Cardiac atrium fibroblast (primary cell): ENCODE measurements around the gene TRAF2. TPM values are rescaled to one million over a fixed set of nuclear protein-coding genes. Genes with fewer than 3 reads are reported as not detected.

ENCODE experiments used
- total RNA-seq: library from RNA; depleted of rRNA; stranded (reverse); fragments of >200 nt; gene quantifications from 2 replicates; pipeline ENCODE4 v1.2.3, GENCODE V29; 2015

Gene TRAF2
- 3.4 and 6.6 TPM in 2 replicates for total RNA-seq

GRCh38 chr9:136885950-136886578, at the start of gene TRAF2:
Gene TRAF2 (plus strand): TSS chr9:136886516. CDS start chr9:136898741, 12,225 bp downstream.

GRCh38 chr9:136842380-136842948, 43.9 kb upstream of the TRAF2 start, which contains the start of gene AJM1:
Gene AJM1 (plus strand): TSS chr9:136842478. CDS start chr9:136844415, 1,937 bp downstream.

GRCh38 chr9:136849038-136849959, 37.0 kb upstream of the TRAF2 start, which contains the start of gene PHPT1:
Gene PHPT1 (plus strand): TSS chr9:136849409. CDS start chr9:136849431, 22 bp downstream.

GRCh38 chr9:136851941-136852663, 34.2 kb upstream of the TRAF2 start, which contains the start of gene MAMDC4:
Gene MAMDC4 (plus strand): TSS chr9:136852346. CDS start chr9:136852417, 71 bp downstream.

GRCh38 chr9:136944519-136945332, 58.4 kb downstream of the TRAF2 start, which contains the start of the genes C8G and FBXW5:
Gene C8G (plus strand): TSS chr9:136945243. CDS start chr9:136945321, 78 bp downstream.
Gene FBXW5 (minus strand): TSS chr9:136944738. CDS start chr9:136944083, 655 bp downstream.

GRCh38 chr9:136951541-136952320, 65.4 kb downstream of the TRAF2 start, which contains the start of gene LCN12:
Gene LCN12 (plus strand): TSS chr9:136952273. CDS start chr9:136952328, 55 bp downstream.

Other genes starting within 250 kb of the TRAF2 start
- 189 and 232 TPM in 2 replicates for gene EGFL7, start 223.6 kb upstream of the TRAF2 start, total RNA-seq
- 76.0 and 90.6 TPM in 2 replicates for gene AGPAT2, start 199.1 kb upstream of the TRAF2 start, total RNA-seq
- 20.1 and 25.1 TPM in 2 replicates for gene DIPK1B, start 173.9 kb upstream of the TRAF2 start, total RNA-seq
- gene LCN10, start 143.6 kb upstream of the TRAF2 start, total RNA-seq: not detected in 2 replicates
- not detected in 2 replicates for gene LCN6, start 138.0 kb upstream of the TRAF2 start, total RNA-seq
- gene LCN8, start 128.3 kb upstream of the TRAF2 start, total RNA-seq: not detected in 2 replicates
- gene LCN15, start 122.0 kb upstream of the TRAF2 start, total RNA-seq: not detected in 2 replicates
- gene TMEM141, start 95.2 kb upstream of the TRAF2 start, total RNA-seq: 104 and 151 TPM in 2 replicates
- gene CCDC183, start 90.2 kb upstream of the TRAF2 start, total RNA-seq: 0.18 and 1.6 TPM in 2 replicates
- gene RABL6, start 78.6 kb upstream of the TRAF2 start, total RNA-seq: 68.2 and 77.4 TPM in 2 replicates
- 1.5 and 2.7 TPM in 2 replicates for gene AJM1, start 44.0 kb upstream of the TRAF2 start, total RNA-seq
- 118 and 128 TPM in 2 replicates for gene PHPT1, start 37.1 kb upstream of the TRAF2 start, total RNA-seq
- gene MAMDC4, start 34.2 kb upstream of the TRAF2 start, total RNA-seq: 3.2 and 3.6 TPM in 2 replicates
- 376 and 413 TPM in 2 replicates for gene EDF1, start 20.2 kb upstream of the TRAF2 start, total RNA-seq
- 121 and 137 TPM in 2 replicates for gene FBXW5, start 58.2 kb downstream of the TRAF2 start, total RNA-seq
- gene C8G, start 58.7 kb downstream of the TRAF2 start, total RNA-seq: not detected in 2 replicates
- gene LCN12, start 65.8 kb downstream of the TRAF2 start, total RNA-seq: not detected in 2 replicates
- gene PTGDS, start 91.0 kb downstream of the TRAF2 start, total RNA-seq: 4.5 and 15.2 TPM in 2 replicates
- not detected in 2 replicates for gene LCNL1, start 96.5 kb downstream of the TRAF2 start, total RNA-seq
- 17.7 and 29.2 TPM in 2 replicates for gene PAXX, start 105.9 kb downstream of the TRAF2 start, total RNA-seq
- gene CLIC3, start 110.1 kb downstream of the TRAF2 start, total RNA-seq: 4.7 and 16.8 TPM in 2 replicates
- gene ABCA2, start 141.7 kb downstream of the TRAF2 start, total RNA-seq: 12.3 and 23.8 TPM in 2 replicates
- gene FUT7, start 145.6 kb downstream of the TRAF2 start, total RNA-seq: not detected in 2 replicates
- 51.2 and 71.8 TPM in 2 replicates for gene NPDC1, start 159.7 kb downstream of the TRAF2 start, total RNA-seq
- gene ENTPD2, start 167.5 kb downstream of the TRAF2 start, total RNA-seq: not detected in 2 replicates
- gene SAPCD2, start 184.0 kb downstream of the TRAF2 start, total RNA-seq: 0.18 and 2.6 TPM in 2 replicates
- gene UAP1L1, start 191.0 kb downstream of the TRAF2 start, total RNA-seq: 8.5 and 10.7 TPM in 2 replicates
- 86.1 and 101 TPM in 2 replicates for gene MAN1B1, start 200.5 kb downstream of the TRAF2 start, total RNA-seq
- gene DPP7, start 228.2 kb downstream of the TRAF2 start, total RNA-seq: 136 and 138 TPM in 2 replicates